GM19324 (cell line): ENCODE measurements around the gene MBNL1.
A peak's percentile ranks its signal among the peaks of the same experiment; 100 is the strongest.

ENCODE experiments used
- ATAC-seq: cut with Tn5 transposase; IDR thresholded peaks from one replicate; pipeline ENCODE4 v1.9.1; 2021; ENCODE audit warnings: mild to moderate bottlenecking, moderate library complexity; ENCODE audit not compliant: unreplicated experiment, low FRiP score

The MBNL1 gene

GRCh38 chr3:152270937-152271336 is 2.2 kb downstream of the MBNL1 start:
- ATAC-seq = no peak

DNA sequence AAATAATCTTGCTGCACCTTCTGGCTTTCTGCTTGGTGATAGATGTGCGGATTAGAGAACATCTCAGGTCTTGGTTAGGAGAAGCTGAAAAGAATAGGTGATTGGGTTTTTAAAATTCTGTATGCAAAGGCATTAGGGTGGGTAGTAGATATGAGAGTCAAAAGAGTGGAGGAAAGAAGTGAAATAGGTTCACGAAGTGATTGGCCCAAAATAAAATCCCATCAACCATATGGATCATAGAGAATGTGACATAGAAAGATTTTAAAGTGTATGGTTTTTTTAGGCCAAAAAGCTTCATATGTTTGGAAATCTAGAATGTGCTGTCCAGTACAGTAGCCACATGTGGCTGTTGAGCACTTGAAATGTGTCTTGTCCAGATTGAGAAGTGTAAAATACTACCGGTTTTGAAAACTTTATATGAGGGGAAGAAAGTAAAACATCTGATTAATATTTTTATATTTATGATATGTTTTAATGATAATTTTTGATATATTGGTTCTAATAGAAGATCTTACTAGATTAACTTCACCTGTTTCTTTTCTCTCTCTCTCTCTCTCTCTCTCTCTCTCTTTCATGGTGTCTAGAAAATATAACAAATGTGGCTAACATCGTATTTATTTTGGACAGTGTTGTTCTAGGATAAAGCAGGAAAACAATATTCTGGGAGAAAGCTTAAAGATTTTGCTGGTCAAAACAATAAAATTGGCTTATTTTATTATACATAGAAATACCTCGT is 2.9 kb downstream of the MBNL1 start:
- no peak for ATAC-seq

DNA sequence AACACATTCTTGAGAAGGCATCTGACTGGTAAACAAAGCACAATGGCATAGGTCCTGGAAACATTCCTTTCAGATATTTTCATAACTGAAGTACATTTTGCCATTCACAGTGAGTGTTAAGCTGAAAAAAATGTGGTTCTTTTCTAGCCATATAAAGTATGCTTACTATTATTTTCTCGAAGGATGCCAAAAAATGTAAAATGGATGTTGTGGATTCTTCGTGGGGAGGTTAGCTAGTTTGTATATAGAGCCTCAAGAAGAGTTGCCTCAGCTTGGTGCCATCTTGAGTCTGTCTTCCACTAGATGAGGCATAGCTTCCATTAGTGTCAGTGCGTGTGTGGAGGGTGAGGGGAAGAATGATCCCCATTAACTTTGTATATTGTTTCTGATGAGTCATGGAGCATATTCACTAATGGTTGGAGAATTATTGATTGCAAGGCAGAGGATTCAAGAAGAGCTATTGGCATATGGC is 4.1 kb downstream of the MBNL1 start:
- ATAC-seq = no peak

GRCh38 chr3:152276681-152277080 is 8.0 kb downstream of the MBNL1 start:
- ATAC-seq = no peak

GRCh38 chr3:152277198-152277597 is 8.5 kb downstream of the MBNL1 start:
- no peak for ATAC-seq

- no peak for ATAC-seq
These were observed 10.2 kb downstream of the MBNL1 start for GRCh38 chr3:152278756-152279427.

GRCh38 chr3:152279479-152279878 is 10.8 kb downstream of the MBNL1 start:
- ATAC-seq = no peak

DNA sequence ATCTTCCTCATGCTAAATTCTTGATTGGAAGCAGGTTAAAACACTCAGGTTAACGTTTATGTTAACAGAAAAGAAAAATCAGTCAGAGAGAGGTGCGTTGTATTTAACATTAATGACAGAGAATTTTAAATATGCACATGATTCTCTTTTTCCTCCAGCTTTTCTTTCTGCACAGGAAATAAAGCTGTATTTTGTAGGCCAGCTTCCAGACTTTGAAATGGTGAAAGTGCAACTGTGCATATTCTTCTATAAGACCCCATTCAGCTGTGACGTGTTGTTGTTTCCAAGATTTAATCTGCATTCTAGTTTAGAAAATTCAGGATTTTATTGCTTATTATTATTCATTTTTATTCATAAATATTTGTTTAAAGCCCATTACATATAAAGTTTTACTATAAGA is 11.8 kb downstream of the MBNL1 start:
- ATAC-seq = no peak

- peak; percentile 66 for ATAC-seq
These were observed 12.5 kb downstream of the MBNL1 start for GRCh38 chr3:152281133-152281713.

- ATAC-seq = no peak
These were observed 14.1 kb downstream of the MBNL1 start for GRCh38 chr3:152282813-152283212.

DNA sequence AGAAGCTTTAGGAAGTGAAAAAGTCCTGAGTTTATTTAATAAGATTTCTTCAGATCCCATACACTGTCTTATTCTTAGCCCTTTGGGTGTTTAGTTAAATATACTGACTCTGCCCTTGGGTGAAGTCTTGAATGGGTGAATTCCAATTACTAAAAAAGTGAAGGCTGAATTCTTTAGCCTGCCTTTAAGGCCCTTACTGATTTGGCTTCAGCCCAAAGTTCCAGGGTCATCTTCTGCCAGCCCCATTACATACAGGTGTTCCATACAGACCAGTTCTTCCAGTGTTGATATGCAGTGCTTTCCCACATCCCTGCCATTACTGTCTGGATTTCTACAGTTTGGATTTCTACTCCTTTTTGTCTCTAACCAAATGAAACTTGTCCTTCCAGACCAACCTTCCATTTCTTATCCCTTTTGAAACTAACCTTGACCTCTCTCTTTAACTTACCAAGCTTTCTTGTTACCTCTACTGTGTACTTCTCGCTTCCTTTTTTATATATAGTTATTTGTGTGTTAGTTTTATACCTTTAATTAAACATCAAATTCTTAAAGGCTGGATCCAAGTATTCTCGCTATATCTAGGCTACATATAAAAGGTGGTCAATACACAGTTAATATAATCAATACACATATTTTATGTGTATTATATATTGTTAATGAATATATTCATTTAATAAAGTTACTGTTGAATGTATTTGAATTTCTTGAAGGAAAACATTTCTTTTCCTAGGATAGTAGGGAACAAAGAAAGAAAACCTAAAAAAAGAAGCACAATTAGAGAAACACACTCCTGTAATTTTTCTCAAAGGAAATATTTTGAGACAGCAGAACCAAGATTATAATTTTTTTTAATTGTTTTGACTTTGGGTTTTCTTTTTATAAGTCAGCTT is 15.0 kb downstream of the MBNL1 start:
- no peak for ATAC-seq

GRCh38 chr3:152284906-152285305 is 16.2 kb downstream of the MBNL1 start:
- no peak for ATAC-seq

DNA sequence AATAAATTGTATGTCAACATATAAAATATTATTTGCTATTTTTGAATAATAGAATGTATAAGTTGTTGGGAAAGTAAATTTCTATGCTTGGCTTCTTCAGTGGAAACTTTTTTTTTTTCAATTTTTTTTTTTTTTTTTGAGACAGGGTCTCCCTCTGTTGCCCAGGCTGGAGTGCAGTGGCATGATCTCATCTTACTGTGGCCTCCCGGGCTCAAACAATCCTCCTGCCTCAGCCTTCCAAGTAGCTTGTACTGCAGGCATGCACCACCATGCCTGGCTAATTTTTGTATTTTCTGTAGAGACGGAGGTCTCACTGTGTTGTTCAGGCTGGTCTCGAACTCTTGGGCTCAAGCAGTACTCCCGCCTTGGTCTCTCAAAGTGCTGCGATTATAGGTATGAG is 16.8 kb downstream of the MBNL1 start:
- ATAC-seq = no peak

GRCh38 chr3:152287898-152288576 is 19.3 kb downstream of the MBNL1 start:
- no peak for ATAC-seq

DNA sequence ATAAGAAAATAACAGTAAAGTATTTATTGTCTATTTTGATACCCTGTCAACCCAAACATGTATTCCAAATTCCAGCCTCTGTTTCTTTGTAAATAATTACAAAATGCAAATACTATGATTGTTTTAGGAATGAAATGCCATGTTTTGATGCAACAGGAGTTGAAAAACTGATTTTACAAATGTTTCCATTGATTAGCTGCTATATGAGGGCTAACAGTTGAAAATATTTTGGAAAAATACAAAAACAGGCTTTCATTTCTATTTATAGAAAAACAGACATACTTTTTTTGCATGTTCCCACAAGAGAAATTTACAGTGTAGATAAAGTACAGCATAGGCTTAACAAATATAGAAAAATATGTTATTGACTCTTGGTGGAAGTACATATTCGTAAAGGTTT is 20.0 kb downstream of the MBNL1 start:
- no peak for ATAC-seq

GRCh38 chr3:152289708-152290107 is 21.0 kb downstream of the MBNL1 start:
- no peak for ATAC-seq

- ATAC-seq = no peak
These were observed 21.6 kb downstream of the MBNL1 start for GRCh38 chr3:152290374-152290773.

DNA sequence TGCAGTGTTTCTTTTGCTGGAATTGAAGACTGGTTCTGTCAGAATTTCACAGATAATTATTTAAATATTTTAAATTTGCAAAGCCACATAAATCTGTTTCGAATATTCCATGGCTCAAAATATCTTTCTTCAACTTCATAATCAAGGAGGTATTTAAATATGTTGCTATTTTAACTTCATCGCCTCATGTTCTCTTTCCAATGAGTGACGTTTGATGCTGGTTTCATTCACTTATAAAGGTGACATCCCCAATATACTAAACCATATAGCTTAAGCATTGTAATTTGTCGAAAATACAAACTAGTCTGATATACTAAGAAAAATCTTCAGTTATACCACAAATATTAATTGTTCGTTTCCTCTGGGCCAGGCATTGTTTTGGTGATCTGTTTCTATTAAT is 22.5 kb downstream of the MBNL1 start:
- ATAC-seq = no peak

DNA sequence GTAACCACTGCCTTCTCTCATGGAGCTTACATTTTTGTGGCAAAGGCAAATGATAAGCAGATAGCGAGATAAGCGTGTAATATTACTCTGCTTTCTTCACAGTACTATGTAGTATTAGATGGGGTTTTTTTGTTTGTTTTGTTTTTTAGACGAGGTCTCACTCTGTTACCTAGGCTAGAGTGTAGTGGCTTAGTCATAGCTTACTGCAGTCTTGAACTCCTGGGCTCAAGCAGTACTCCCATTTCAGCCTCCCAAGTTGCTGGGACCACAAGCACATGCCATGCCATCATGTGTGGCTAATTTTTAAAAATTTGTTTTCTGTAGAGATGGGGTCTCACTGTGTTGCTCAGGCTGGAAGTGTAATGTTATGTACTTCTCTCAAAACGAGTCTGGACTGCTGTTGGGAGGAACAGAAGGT is 22.9 kb downstream of the MBNL1 start:
- no peak for ATAC-seq

DNA sequence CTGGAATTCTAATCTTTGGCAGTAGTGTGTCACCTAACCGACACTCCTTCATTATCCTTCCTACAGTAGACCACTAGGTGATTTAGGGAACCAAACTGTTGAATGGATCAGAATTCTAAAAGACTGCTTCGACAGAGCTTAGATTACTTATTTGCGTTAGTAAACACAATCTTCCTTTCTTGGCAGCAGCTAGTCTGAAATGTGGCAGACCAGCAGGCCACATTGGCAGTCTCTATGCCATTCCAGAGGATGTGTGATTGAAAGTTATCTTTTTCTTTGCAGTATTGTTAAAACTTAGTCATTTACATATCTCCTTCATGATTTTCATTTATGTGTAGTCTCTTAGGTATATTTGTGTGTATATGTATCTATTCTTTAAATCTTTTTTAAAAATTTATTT is 23.6 kb downstream of the MBNL1 start:
- no peak for ATAC-seq
